Caco-2 (cell line): ENCODE data around the gene DYNLT2. TPM values are rescaled to one million over a fixed set of nuclear protein-coding genes. Genes with fewer than 3 reads are reported as not detected.

Source experiments
- BruUV-seq: library from RNA; stranded (reverse); fragments of 400-500 nt; replicated peaks from 2 replicates; lab custom pipeline; 2021; lab: Mats Ljungman, UMichigan
- CTCF ChIA-PET: fragments of 300-600 bp; sonication (Branson Sonifier 250); formaldehyde crosslinking; loops from one replicate; lab custom pipeline; 2022; ENCODE audit warnings: antibody characterized with exemption; lab: Charles Lee
- POLR2A ChIA-PET: fragments of 300-600 bp; sonication (Branson Sonifier 250); formaldehyde crosslinking; loops from one replicate; lab custom pipeline; 2022; ENCODE audit warnings: antibody characterized with exemption; lab: Charles Lee
- DNase-seq, 2 experiments: peaks; one replicate each; pipeline versions ENCODE4 v3.0.0 to v3.0.0-alpha.2; 2020 to 2022
- H3K27me3 ChIP-seq: replicated peaks from 2 replicates; pipeline ENCODE4 v1.6.0; 2011; ENCODE audit warnings: low read length; ENCODE audit not compliant: control insufficient read depth, insufficient read depth
- H3K36me3 ChIP-seq: 2 replicates; pipeline ENCODE4 v1.5.1; 2011; ENCODE audit warnings: low read length; ENCODE audit not compliant: control insufficient read depth, insufficient read depth
- H3K4me1 ChIP-seq: fragments of 250-450 bp; sonication (Bioruptor Pico); 2 replicates; pipeline ENCODE4 v1.5.1; 2020; ENCODE audit warnings: mild to moderate bottlenecking
- H3K4me3 ChIP-seq: 2 replicates; pipeline ENCODE4 v1.5.1; 2011; ENCODE audit warnings: low read depth, mild to moderate bottlenecking, control low read depth, low read length
- H3K9me3 ChIP-seq: fragments of 250-450 bp; sonication (Bioruptor Pico); 2 replicates; pipeline ENCODE4 v1.5.1; 2020; ENCODE audit warnings: mild to moderate bottlenecking, moderate library complexity
- H3K27ac Mint-ChIP-seq: one replicate; pipeline ENCODE4 v1.8.0; 2022; ENCODE audit warnings: mixed read lengths; ENCODE audit not compliant: unreplicated experiment
- H3K27me3 Mint-ChIP-seq: one replicate; pipeline ENCODE4 v1.8.0; 2022; ENCODE audit warnings: mixed read lengths; ENCODE audit not compliant: insufficient read depth, unreplicated experiment
- H3K36me3 Mint-ChIP-seq: one replicate; pipeline ENCODE4 v1.8.0; 2022; ENCODE audit warnings: mild to moderate bottlenecking, mixed read lengths; ENCODE audit not compliant: insufficient read depth, unreplicated experiment
- H3K4me1 Mint-ChIP-seq: one replicate; pipeline ENCODE4 v1.8.0; 2022; ENCODE audit warnings: low read depth, mixed read lengths; ENCODE audit not compliant: unreplicated experiment
- H3K4me3 Mint-ChIP-seq: one replicate; pipeline ENCODE4 v1.8.0; 2022; ENCODE audit warnings: mild to moderate bottlenecking, moderate library complexity, mixed read lengths; ENCODE audit not compliant: unreplicated experiment
- H3K9me3 Mint-ChIP-seq: one replicate; pipeline ENCODE4 v1.8.0; 2022; ENCODE audit warnings: mixed read lengths; ENCODE audit not compliant: unreplicated experiment
- intact Hi-C: fragments of 100-400 bp; cut with micrococcal nuclease; formaldehyde crosslinking; loops from one replicate; pipeline ENCODE4 v1.10.0; 2022; ENCODE audit not compliant: unreplicated experiment
- total RNA-seq: library from RNA; stranded (reverse); gene quantifications from 2 replicates; pipeline ENCODE4 v1.2.3, GENCODE V29; 2022
- TF ChIP-seq, protein P1 (sequence below), 2 experiments: fragments of 200-600 bp in 1 of 2; IDR thresholded peaks; 1 replicate in 1 of 2; 2 replicates in 1 of 2; pipeline versions ENCODE4 v1.5.1 to v1.8.0; 2011 to 2022; ENCODE audit warnings: antibody characterized with exemption in 1 of 2, control low read depth in 1 of 2, inconsistent platforms in 1 of 2, low read depth in 1 of 2, low read length in 1 of 2, mild to moderate bottlenecking in 1 of 2, moderate library complexity in 1 of 2; ENCODE audit not compliant: insufficient read depth in 1 of 2, severe bottlenecking in 1 of 2, unreplicated experiment in 1 of 2

Gene DYNLT2
- total RNA-seq, 1 experiment from 2014 or later: 2.4 TPM

- Mint-ChIP-seq H3K27me3 (no peaks in the 10 kb centered on the region), H3K36me3 (peaks cover 70% of the 10 kb centered on the region), H3K4me3 (no peak overlapping the region), H3K9me3 (no peaks in the 10 kb centered on the region), H3K4me1 (no peaks in the 10 kb centered on the region), H3K27ac (no peak overlapping the region)
- H3K27me3 ChIP-seq: no peaks in the 10 kb centered on the region
- POLR2A ChIA-PET: no interaction called here
- CTCF ChIA-PET: no interaction called here
- H3K4me1 ChIP-seq: peaks cover 4% of the 10 kb centered on the region; the same call in 1 of the 2 replicates
- no peak for DNase-seq
- H3K9me3 ChIP-seq: no peaks in the 10 kb centered on the region
- TF ChIP-seq, protein P1, sequence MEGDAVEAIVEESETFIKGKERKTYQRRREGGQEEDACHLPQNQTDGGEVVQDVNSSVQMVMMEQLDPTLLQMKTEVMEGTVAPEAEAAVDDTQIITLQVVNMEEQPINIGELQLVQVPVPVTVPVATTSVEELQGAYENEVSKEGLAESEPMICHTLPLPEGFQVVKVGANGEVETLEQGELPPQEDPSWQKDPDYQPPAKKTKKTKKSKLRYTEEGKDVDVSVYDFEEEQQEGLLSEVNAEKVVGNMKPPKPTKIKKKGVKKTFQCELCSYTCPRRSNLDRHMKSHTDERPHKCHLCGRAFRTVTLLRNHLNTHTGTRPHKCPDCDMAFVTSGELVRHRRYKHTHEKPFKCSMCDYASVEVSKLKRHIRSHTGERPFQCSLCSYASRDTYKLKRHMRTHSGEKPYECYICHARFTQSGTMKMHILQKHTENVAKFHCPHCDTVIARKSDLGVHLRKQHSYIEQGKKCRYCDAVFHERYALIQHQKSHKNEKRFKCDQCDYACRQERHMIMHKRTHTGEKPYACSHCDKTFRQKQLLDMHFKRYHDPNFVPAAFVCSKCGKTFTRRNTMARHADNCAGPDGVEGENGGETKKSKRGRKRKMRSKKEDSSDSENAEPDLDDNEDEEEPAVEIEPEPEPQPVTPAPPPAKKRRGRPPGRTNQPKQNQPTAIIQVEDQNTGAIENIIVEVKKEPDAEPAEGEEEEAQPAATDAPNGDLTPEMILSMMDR (IDR thresholded peaks at IDR 0.05; ENCODE audit: insufficient read depth in 1 of 2, low read depth in 1 of 2, low read length in 1 of 2, severe bottlenecking in 1 of 2, unreplicated experiment in 1 of 2): no peak
- BruUV-seq: no TSS peak
- intact Hi-C loops: no loop called here
- H3K36me3 ChIP-seq: 0 out of 2 replicates have a peak, but pooled peaks cover 2% of the 10 kb centered on the region
- no peak overlapping the region for H3K4me3 ChIP-seq
Observed at GRCh38 chr6:169714178-169714577, 37.2 kb downstream of the DYNLT2 start.

GRCh38 chr6:169710009-169710408 lies 41.4 kb downstream of the DYNLT2 start:
- no peak for DNase-seq
- ChIA-PET POLR2A (interaction anchor here (1.1 kb wide), 1 partner anchor 15 kb away, joined by 6 read pairs; no protein-coding TSS in a partner anchor), CTCF (no interaction called here)
- Mint-ChIP-seq H3K27me3 (no peaks in the 10 kb centered on the region), H3K36me3 (peaks cover 42% of the 10 kb centered on the region), H3K4me1 (peaks cover 13% of the 10 kb centered on the region), H3K27ac (no peak overlapping the region), H3K4me3 (no peak overlapping the region), H3K9me3 (no peaks in the 10 kb centered on the region)
- H3K27me3 ChIP-seq: no peaks in the 10 kb centered on the region
- H3K36me3 ChIP-seq: peaks cover 2% of the 10 kb centered on the region; the same call in 1 of the 2 replicates
- TF ChIP-seq, protein P1 (IDR thresholded peaks at IDR 0.05; ENCODE audit: insufficient read depth in 1 of 2, low read depth in 1 of 2, low read length in 1 of 2, severe bottlenecking in 1 of 2, unreplicated experiment in 1 of 2): no peak
- H3K9me3 ChIP-seq: no peaks in the 10 kb centered on the region
- intact Hi-C loops: no loop called here
- BruUV-seq: no TSS peak
- peaks cover 11% of the 10 kb centered on the region for H3K4me1 ChIP-seq
- H3K4me3 ChIP-seq: no peak overlapping the region

DNA sequence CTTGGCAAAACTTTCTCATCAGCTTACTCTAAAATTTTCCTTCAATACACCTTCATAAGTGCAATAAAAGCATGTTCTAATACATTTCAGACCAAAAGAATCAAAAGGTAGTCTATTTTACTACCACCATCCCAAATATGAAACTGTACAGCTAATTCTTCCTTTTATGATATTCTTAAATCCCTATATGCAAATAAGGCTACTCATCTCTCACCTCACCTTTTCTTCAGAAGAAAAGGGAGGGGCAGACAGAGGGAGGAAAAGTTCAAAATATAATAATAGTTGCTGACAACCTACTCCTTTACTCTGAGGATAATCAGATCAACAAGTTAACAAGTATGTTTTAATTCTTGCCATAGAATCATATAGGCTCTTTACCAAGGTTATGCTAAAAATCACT lies 42.1 kb downstream of the DYNLT2 start:
- Histone ChIP-seq H3K4me1 (peaks cover 14% of the 10 kb centered on the region), H3K4me3 (no peak overlapping the region), H3K36me3 (peaks cover 1% of the 10 kb centered on the region; the same call in 1 of the 2 replicates), H3K27me3 (no peaks in the 10 kb centered on the region), H3K9me3 (no peaks in the 10 kb centered on the region)
- ChIA-PET POLR2A (no interaction called here), CTCF (no interaction called here)
- Mint-ChIP-seq H3K4me1 (peaks cover 13% of the 10 kb centered on the region), H3K36me3 (peaks cover 41% of the 10 kb centered on the region), H3K27me3 (no peaks in the 10 kb centered on the region), H3K9me3 (no peaks in the 10 kb centered on the region), H3K4me3 (no peak overlapping the region), H3K27ac (no peak overlapping the region)
- intact Hi-C loops: no loop called here
- DNase-seq: no peak
- no TSS peak for BruUV-seq
- TF ChIP-seq, protein P1 (IDR thresholded peaks at IDR 0.05; ENCODE audit: insufficient read depth in 1 of 2, low read depth in 1 of 2, low read length in 1 of 2, severe bottlenecking in 1 of 2, unreplicated experiment in 1 of 2): no peak
